Glutamatergic neuron (in vitro differentiated cells): ENCODE results near the gene EPHA7. TPM values are rescaled to one million over a fixed set of nuclear protein-coding genes. Genes with fewer than 3 reads are reported as not detected.

ENCODE experiments used
- DNase-seq: peaks from one replicate; pipeline ENCODE4 v3.0.0; 2022
- H3K27ac Mint-ChIP-seq: one replicate; pipeline ENCODE4 v1.8.0; 2020; ENCODE audit warnings: mild to moderate bottlenecking, mixed read lengths, inconsistent platforms; ENCODE audit not compliant: unreplicated experiment
- H3K27me3 Mint-ChIP-seq: one replicate; pipeline ENCODE4 v1.8.0; 2020; ENCODE audit warnings: mild to moderate bottlenecking, moderate library complexity, mixed read lengths, inconsistent platforms; ENCODE audit not compliant: unreplicated experiment
- H3K36me3 Mint-ChIP-seq: one replicate; pipeline ENCODE4 v1.8.0; 2020; ENCODE audit warnings: mild to moderate bottlenecking, mixed read lengths, inconsistent platforms; ENCODE audit not compliant: unreplicated experiment
- H3K4me1 Mint-ChIP-seq: one replicate; pipeline ENCODE4 v1.8.0; 2020; ENCODE audit warnings: mild to moderate bottlenecking, low read depth, mixed read lengths, inconsistent platforms; ENCODE audit not compliant: unreplicated experiment
- H3K4me3 Mint-ChIP-seq: one replicate; pipeline ENCODE4 v1.8.0; 2020; ENCODE audit warnings: mild to moderate bottlenecking, mixed read lengths, inconsistent platforms; ENCODE audit not compliant: unreplicated experiment
- H3K9me3 Mint-ChIP-seq: one replicate; pipeline ENCODE4 v1.8.0; 2020; ENCODE audit warnings: mild to moderate bottlenecking, moderate library complexity, mixed read lengths, inconsistent platforms; ENCODE audit not compliant: unreplicated experiment
- total RNA-seq: library from RNA; stranded (reverse); fragmentation: NEBNext Ultra II Directional; extraction: Animal tissue kit (Norgen Biotek cat#: 25700); gene quantifications from one replicate; pipeline ENCODE4 v1.2.1, GENCODE V29; 2021; ENCODE audit not compliant: unreplicated experiment
- TF ChIP-seq, protein P1 (sequence below): fragments of 200-600 bp; sonication (generic); IDR thresholded peaks from one replicate; pipeline ENCODE4 v1.5.0; 2021; ENCODE audit not compliant: partially characterized antibody, unreplicated experiment

Gene EPHA7
- total RNA-seq, 1 donor from 2014 or later = 3.6 TPM

DNA sequence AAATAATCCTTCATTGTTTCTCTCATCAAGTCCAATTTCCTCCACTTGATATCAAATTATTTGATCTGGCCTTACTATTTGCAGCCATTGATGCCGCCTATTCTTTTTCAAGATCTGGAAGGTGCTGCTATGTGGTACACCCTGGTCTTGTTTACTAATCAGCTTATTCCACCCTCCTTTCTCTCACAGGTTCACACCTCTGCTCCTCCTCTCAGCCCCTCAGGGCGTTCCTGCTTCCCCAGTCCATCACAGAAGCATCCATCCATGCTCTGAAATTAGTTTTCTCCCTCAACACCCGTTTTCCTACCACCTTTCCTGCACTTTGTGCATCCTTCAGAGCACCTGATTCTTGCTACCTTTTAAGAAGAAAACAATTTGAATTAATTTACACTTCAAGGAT lies 183.6 kb downstream of the EPHA7 start:
- H3K27me3 Mint-ChIP-seq = no peaks in the 10 kb centered on the region
- no peaks in the 10 kb centered on the region for H3K9me3 Mint-ChIP-seq
- TF ChIP-seq, protein P1, sequence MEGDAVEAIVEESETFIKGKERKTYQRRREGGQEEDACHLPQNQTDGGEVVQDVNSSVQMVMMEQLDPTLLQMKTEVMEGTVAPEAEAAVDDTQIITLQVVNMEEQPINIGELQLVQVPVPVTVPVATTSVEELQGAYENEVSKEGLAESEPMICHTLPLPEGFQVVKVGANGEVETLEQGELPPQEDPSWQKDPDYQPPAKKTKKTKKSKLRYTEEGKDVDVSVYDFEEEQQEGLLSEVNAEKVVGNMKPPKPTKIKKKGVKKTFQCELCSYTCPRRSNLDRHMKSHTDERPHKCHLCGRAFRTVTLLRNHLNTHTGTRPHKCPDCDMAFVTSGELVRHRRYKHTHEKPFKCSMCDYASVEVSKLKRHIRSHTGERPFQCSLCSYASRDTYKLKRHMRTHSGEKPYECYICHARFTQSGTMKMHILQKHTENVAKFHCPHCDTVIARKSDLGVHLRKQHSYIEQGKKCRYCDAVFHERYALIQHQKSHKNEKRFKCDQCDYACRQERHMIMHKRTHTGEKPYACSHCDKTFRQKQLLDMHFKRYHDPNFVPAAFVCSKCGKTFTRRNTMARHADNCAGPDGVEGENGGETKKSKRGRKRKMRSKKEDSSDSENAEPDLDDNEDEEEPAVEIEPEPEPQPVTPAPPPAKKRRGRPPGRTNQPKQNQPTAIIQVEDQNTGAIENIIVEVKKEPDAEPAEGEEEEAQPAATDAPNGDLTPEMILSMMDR = no peak
- no peak for DNase-seq
- H3K36me3 Mint-ChIP-seq = no peaks in the 10 kb centered on the region
- H3K4me1 Mint-ChIP-seq = no peaks in the 10 kb centered on the region
- H3K27ac Mint-ChIP-seq = no peak overlapping the region
- no peak overlapping the region for H3K4me3 Mint-ChIP-seq

DNA sequence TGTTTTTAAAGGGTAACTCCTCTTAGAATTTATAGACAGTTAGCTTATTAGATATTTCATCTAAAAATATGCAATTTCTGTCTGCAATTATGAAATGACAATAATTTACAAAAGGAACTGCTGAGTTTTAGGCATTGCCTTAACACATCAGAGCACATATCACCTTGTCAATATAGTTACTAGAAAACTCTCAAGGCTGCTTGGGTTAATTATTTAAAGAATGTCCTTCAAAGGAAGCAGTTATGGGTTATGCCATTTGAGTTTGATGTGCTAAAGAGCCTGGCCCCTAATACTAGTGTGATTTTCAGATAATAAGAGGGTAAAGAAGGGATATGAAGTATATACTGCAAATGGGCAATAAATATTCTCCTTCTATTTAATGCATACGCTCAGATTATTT lies 192.5 kb downstream of the EPHA7 start:
- H3K9me3 Mint-ChIP-seq = no peaks in the 10 kb centered on the region
- H3K27ac Mint-ChIP-seq = no peak overlapping the region
- TF ChIP-seq, protein P1 = no peak
- no peak overlapping the region for H3K4me3 Mint-ChIP-seq
- no peaks in the 10 kb centered on the region for H3K27me3 Mint-ChIP-seq
- DNase-seq = no peak
- no peaks in the 10 kb centered on the region for H3K36me3 Mint-ChIP-seq
- H3K4me1 Mint-ChIP-seq = no peaks in the 10 kb centered on the region

DNA sequence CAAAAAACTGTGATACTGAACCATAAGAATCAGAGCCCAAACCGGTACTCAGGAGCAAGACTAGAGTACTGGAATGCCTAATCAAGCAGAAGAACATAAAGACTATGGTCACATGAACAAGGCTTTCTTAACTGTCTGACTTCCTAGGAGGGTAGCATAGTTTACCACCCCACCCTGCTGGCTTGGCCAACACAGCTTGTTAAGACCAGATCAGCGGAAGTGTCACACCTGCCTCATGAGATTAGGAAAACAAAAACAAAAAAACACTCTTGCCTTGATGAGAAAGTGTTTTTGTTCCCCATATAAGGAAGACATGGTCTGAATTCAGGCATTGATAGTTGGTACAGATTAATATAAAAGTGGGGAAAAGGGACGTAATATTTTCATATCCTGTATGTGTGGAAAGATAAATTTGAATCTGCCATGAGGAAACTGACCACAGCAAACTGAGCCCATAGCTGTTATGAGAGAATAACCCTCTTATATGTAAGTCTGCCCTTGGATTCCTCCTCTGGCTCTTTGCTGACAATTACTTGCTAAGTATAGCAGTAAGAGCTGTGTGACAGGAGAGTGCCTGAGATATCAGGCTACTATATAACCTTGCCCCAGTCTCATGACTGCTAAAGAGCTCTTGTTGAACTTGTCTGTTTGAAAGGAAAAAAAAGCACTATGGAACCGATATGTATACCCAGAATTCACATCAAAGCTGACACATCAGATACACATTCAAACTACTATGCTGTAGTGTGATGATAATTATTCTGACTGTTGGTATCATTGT lies 197.1 kb downstream of the EPHA7 start:
- no peak for DNase-seq
- Mint-ChIP-seq H3K36me3 (no peaks in the 10 kb centered on the region), H3K27me3 (peaks cover 2% of the 10 kb centered on the region), H3K9me3 (no peaks in the 10 kb centered on the region), H3K4me3 (no peak overlapping the region), H3K27ac (no peak overlapping the region), H3K4me1 (no peaks in the 10 kb centered on the region)
- TF ChIP-seq, protein P1 = no peak

DNA sequence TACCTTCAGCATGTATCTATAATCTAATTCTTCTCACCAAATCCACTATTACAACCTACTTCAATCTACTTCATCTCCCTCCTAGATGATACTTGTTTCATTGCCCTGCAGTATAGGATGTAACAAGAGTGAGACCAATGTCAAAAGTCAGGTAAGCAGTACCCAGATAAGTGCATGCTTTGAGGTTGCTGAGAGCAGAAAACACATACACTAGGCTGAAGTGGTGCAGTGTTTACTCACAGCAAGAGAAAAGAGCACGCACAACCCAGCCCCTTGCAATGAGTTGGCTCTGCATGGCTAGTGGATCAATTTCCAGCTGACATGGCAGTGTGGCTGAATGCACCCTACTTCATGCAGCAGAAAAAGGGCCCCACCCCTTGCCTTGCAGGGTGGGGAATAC lies 199.9 kb downstream of the EPHA7 start:
- TF ChIP-seq, protein P1 = no peak
- Mint-ChIP-seq H3K9me3 (no peaks in the 10 kb centered on the region), H3K36me3 (no peaks in the 10 kb centered on the region), H3K4me3 (no peak overlapping the region), H3K27ac (no peak overlapping the region), H3K4me1 (no peaks in the 10 kb centered on the region), H3K27me3 (peaks cover 2% of the 10 kb centered on the region)
- DNase-seq = no peak

DNA sequence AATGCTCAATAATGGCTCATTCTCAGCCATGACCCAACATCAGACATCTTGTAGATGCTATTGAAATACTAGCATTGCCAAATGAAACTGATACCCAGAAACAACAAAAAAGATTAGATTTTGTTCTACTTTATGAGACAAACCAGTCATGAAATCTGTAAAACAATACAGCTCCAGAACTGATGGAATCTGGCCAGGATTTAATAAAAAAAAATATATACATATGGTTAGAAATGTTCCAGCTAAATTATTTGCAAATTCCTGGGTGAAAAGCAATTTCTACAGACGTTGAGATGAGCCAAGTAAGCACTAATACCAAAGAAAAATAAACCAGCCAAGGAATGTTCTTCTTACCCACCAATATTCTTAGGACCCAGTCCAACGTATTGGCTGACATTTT lies 201.3 kb downstream of the EPHA7 start:
- H3K27ac Mint-ChIP-seq = no peak overlapping the region
- H3K9me3 Mint-ChIP-seq = no peaks in the 10 kb centered on the region
- no peaks in the 10 kb centered on the region for H3K36me3 Mint-ChIP-seq
- H3K4me1 Mint-ChIP-seq = no peaks in the 10 kb centered on the region
- DNase-seq = no peak
- H3K4me3 Mint-ChIP-seq = no peak overlapping the region
- TF ChIP-seq, protein P1 = no peak
- H3K27me3 Mint-ChIP-seq = peaks cover 2% of the 10 kb centered on the region
